ENCODE measurements around the gene RAF1. TPM values are rescaled to one million over a fixed set of nuclear protein-coding genes. Genes with fewer than 3 reads are reported as not detected.
"Not testable (repeated sequence)": the region's sequence is repeated elsewhere in the genome, so short reads cannot be mapped to it uniquely, and the experiment has no call there.

Gene RAF1
- total and polyA plus RNA-seq, 2 of the 13 experiments (the other 11 are each of a cell fraction or from before 2014, with no cell fraction given): 72.2 to 91.4 TPM

DNA sequence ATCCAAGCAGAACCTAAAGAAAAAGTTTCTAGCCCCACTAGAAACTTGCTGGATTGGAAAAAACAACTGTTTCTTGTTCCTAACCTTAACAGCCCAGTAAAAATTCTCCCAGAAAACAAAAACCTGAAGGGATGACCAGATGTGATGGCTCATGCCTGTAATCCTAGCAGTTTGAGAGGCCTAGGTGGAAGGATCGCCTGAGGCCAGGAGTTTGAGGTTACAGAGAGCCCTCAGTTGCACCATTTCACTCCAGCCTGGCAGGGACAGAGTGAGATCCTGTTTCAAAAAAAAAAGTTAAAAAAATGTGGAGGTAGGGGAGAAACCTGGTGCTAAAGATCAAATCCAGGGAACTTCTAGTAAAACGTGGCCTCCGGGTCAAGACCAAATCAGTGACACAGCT lies 38.6 kb upstream of the RAF1 start:
- no TSS peak for BruUV-seq (replicated peaks)
- H3K9me3 ChIP-seq (ENCODE audit: low read length): no peaks in the 10 kb centered on the region
- no peaks in the 10 kb centered on the region for H3K36me3 ChIP-seq (replicated peaks in 1 of 2; ENCODE audit: control insufficient read depth in 1 of 2, insufficient read depth in 2 of 2, low read length in 2 of 2)
- 4% methylated on average over 3 of the region's 3 CpGs for WGBS (ENCODE audit: low lambda C conversion rate)
- H3K9ac ChIP-seq (ENCODE audit: insufficient read depth, low read depth, low read length): no peak overlapping the region
- FAIRE-seq: no peak
- H3K27ac ChIP-seq (ENCODE audit: extremely low read length, insufficient read depth, low read length): no peak overlapping the region
- H4K20me1 ChIP-seq (ENCODE audit: insufficient read depth, low read length): no peaks in the 10 kb centered on the region
- in situ Hi-C loops (cut with HindIII; ENCODE audit: extremely low pct_ligation_motif_present, low pct_unique_long_range_greater_than_20kb): no loop called here
- POLR2A ChIA-PET: no interaction called here
- no peak overlapping the region for H3K4me2 ChIP-seq (ENCODE audit: low read depth, low read length)
- peaks cover 20% of the 10 kb centered on the region; the same call in 1 of the 2 replicates for H3K4me1 ChIP-seq (ENCODE audit: insufficient read depth, low read length)
- intact Hi-C loops (cut with micrococcal nuclease; ENCODE audit: unreplicated experiment): no loop called here
- ATAC-seq: no peak
- CTCF ChIA-PET (ENCODE audit: low intra/inter-chr PET ratio, low total read pairs): no interaction called here
- H2AFZ ChIP-seq (ENCODE audit: low read length): no peak overlapping the region
- DNase-seq (ENCODE audit: low spot score): no peak
- no peak for TF ChIP-seq RARG (CRISPR knock-in tag; IDR thresholded peaks at IDR 0.05; ENCODE audit: low read depth)
- TF ChIP-seq, protein P1, sequence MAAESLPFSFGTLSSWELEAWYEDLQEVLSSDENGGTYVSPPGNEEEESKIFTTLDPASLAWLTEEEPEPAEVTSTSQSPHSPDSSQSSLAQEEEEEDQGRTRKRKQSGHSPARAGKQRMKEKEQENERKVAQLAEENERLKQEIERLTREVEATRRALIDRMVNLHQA (CRISPR knock-in tag; IDR thresholded peaks at IDR 0.05): no peak
- no peak for TF ChIP-seq ZNF138 (CRISPR knock-in tag; IDR thresholded peaks at IDR 0.05; ENCODE audit: low read depth)
- TF ChIP-seq SP4 (CRISPR knock-in tag; IDR thresholded peaks at IDR 0.05): no peak
- no peak for TF ChIP-seq RNF2 (conservative IDR thresholded peaks at IDR 0.05; ENCODE audit: low read depth)
- no peak for TF ChIP-seq YEATS2 (CRISPR knock-in tag; IDR thresholded peaks at IDR 0.05; ENCODE audit: borderline replicate concordance)
- no peak for TF ChIP-seq ZNF225 (CRISPR knock-in tag; IDR thresholded peaks at IDR 0.05)
- no peak for TF ChIP-seq ZNF441 (CRISPR knock-in tag; IDR thresholded peaks at IDR 0.05; ENCODE audit: borderline replicate concordance)
- TF ChIP-seq ZZZ3 (CRISPR knock-in tag; IDR thresholded peaks at IDR 0.05; ENCODE audit: borderline replicate concordance): no peak
- no peak for TF ChIP-seq ZNF101 (CRISPR knock-in tag; IDR thresholded peaks at IDR 0.05; ENCODE audit: borderline replicate concordance, low read depth)
- TF ChIP-seq THYN1 (CRISPR knock-in tag; IDR thresholded peaks at IDR 0.05; ENCODE audit: borderline replicate concordance, low read depth): no peak
- no peak for TF ChIP-seq GATAD2A (CRISPR knock-in tag; IDR thresholded peaks at IDR 0.05)
- no peak for TF ChIP-seq ZBTB46 (CRISPR knock-in tag; IDR thresholded peaks at IDR 0.05; ENCODE audit: borderline replicate concordance)
- no peak for TF ChIP-seq AHR (CRISPR knock-in tag; IDR thresholded peaks at IDR 0.05)
- TF ChIP-seq NPAS2 (CRISPR knock-in tag; IDR thresholded peaks at IDR 0.05; ENCODE audit: borderline replicate concordance): no peak
- no peak for TF ChIP-seq MTF2 (CRISPR knock-in tag; IDR thresholded peaks at IDR 0.05; ENCODE audit: borderline replicate concordance)
- no peak for TF ChIP-seq ZNF678 (CRISPR knock-in tag; IDR thresholded peaks at IDR 0.05)
- no peak overlapping the region for H3K4me3 ChIP-seq (replicated peaks in 1 of 3; ENCODE audit: insufficient read depth in 1 of 3, low read depth in 2 of 3, low read length in 3 of 3)
- peaks cover 0 to 6% of the 10 kb centered on the region in 2 experiments; a peak in 1 of 5 replicates for H3K27me3 ChIP-seq (ENCODE audit: control insufficient read depth in 1 of 2, insufficient read depth in 2 of 2, low read length in 2 of 2)
- H3K79me2 ChIP-seq (ENCODE audit: insufficient read depth, low read length): no peaks in the 10 kb centered on the region

- H3K4me2 ChIP-seq (ENCODE audit: low read depth, low read length); POLR2A ChIA-PET; CTCF ChIA-PET (ENCODE audit: low intra/inter-chr PET ratio, low total read pairs); H3K79me2 ChIP-seq (ENCODE audit: insufficient read depth, low read length); H3K36me3 ChIP-seq (replicated peaks in 1 of 2; ENCODE audit: control insufficient read depth in 1 of 2, insufficient read depth in 2 of 2, low read length in 2 of 2); ATAC-seq; DNase-seq (ENCODE audit: low spot score); H3K27ac ChIP-seq (ENCODE audit: extremely low read length, insufficient read depth, low read length); intact Hi-C loops (cut with micrococcal nuclease; ENCODE audit: unreplicated experiment); H2AFZ ChIP-seq (ENCODE audit: low read length); H4K20me1 ChIP-seq (ENCODE audit: insufficient read depth, low read length); FAIRE-seq; in situ Hi-C loops (cut with HindIII; ENCODE audit: extremely low pct_ligation_motif_present, low pct_unique_long_range_greater_than_20kb); H3K4me3 ChIP-seq (replicated peaks in 1 of 3; ENCODE audit: insufficient read depth in 1 of 3, low read depth in 2 of 3, low read length in 3 of 3); H3K9ac ChIP-seq (ENCODE audit: insufficient read depth, low read depth, low read length); H3K9me3 ChIP-seq (ENCODE audit: low read length); H3K27me3 ChIP-seq (ENCODE audit: control insufficient read depth in 1 of 2, insufficient read depth in 2 of 2, low read length in 2 of 2); BruUV-seq (replicated peaks): not testable (repeated sequence)
- peaks cover 20% of the 10 kb centered on the region; the same call in 1 of the 2 replicates for H3K4me1 ChIP-seq (ENCODE audit: insufficient read depth, low read length)
- 23% methylated on average over 10 of the region's 10 CpGs for WGBS (ENCODE audit: low lambda C conversion rate)
These were observed 37.7 kb upstream of the RAF1 start for GRCh38 chr3:12701601-12702000.
